Hypothalamus (tissue), 51 donors: ENCODE measurements around the gene GSN.

ENCODE experiments used
- DNase-seq, 51 donors: peaks; one replicate each; lab custom pipeline; 2025; lab: John Stamatoyannopoulos, UW

The GSN gene

GRCh38 chr9:121267689-121268597, at the start of gene GSN:
Gene GSN, plus strand, starts transcription at chr9:121268162. Its CDS starts 33,810 bp downstream, at chr9:121301972.
- peak in 47 of 51 donors; percentile 31 to 94 (median 82) for DNase-seq

- DNase-seq: no peak
Observed at GRCh38 chr9:121218357-121219027, 49.5 kb upstream of the GSN start.

- DNase-seq: no peak
Observed at GRCh38 chr9:121219530-121219929, 48.4 kb upstream of the GSN start.

GRCh38 chr9:121220996-121221663, 46.8 kb upstream of the GSN start:
- peak in 1 of 51 donors; percentile 6 for DNase-seq

GRCh38 chr9:121221664-121222055, 46.3 kb upstream of the GSN start:
- DNase-seq: no peak

- DNase-seq: peak in 2 of 51 donors; percentile 6 to 16
Observed at GRCh38 chr9:121222524-121223171, 45.3 kb upstream of the GSN start.

GRCh38 chr9:121225240-121225639, 42.7 kb upstream of the GSN start:
- no peak for DNase-seq

GRCh38 chr9:121226175-121226574, 41.8 kb upstream of the GSN start:
- no peak for DNase-seq

GRCh38 chr9:121227862-121228261, 40.1 kb upstream of the GSN start:
- no peak for DNase-seq

- DNase-seq: no peak
Observed at GRCh38 chr9:121230256-121230655, 37.7 kb upstream of the GSN start.

- no peak for DNase-seq
Observed at GRCh38 chr9:121232251-121232650, 35.7 kb upstream of the GSN start.

GRCh38 chr9:121233906-121234831, 33.8 kb upstream of the GSN start:
- DNase-seq: no peak

- DNase-seq: no peak
Observed at GRCh38 chr9:121234832-121235161, 33.2 kb upstream of the GSN start.

- DNase-seq: no peak
Observed at GRCh38 chr9:121235512-121235911, 32.5 kb upstream of the GSN start.

- no peak for DNase-seq
Observed at GRCh38 chr9:121237916-121238315, 30.0 kb upstream of the GSN start.

GRCh38 chr9:121239071-121239470, 28.9 kb upstream of the GSN start:
- DNase-seq: no peak

GRCh38 chr9:121239851-121240250, 28.1 kb upstream of the GSN start:
- no peak for DNase-seq

- DNase-seq: no peak
Observed at GRCh38 chr9:121240472-121241135, 27.4 kb upstream of the GSN start.

- DNase-seq: no peak
Observed at GRCh38 chr9:121242219-121242958, 25.6 kb upstream of the GSN start.
